MM.1S (cell line): Measurements from ENCODE around the gene ADCY2.

Experiments used
- DNase-seq: peaks from one replicate; pipeline ENCODE4 v3.0.0-alpha.2; 2015
- H2AFZ ChIP-seq: fragments of 300-600 bp; sonication (generic); 2 replicates; pipeline ENCODE4 v1.6.0; 2016; ENCODE audit warnings: antibody characterized with exemption, low read length
- H3F3A ChIP-seq: fragments of 300-600 bp; sonication (generic); 2 replicates; pipeline ENCODE4 v1.6.1; 2016; ENCODE audit warnings: mild to moderate bottlenecking, antibody characterized with exemption, low read length, moderate library complexity, mixed read lengths; ENCODE audit not compliant: insufficient read depth
- H3K27ac ChIP-seq: fragments of 300-600 bp; sonication (generic); 2 replicates; pipeline ENCODE4 v1.5.1; 2016; ENCODE audit warnings: mild to moderate bottlenecking, low read length
- H3K27me3 ChIP-seq: fragments of 300-600 bp; sonication (generic); replicated peaks from 2 replicates; pipeline ENCODE4 v1.6.0; 2016; ENCODE audit warnings: low read length; ENCODE audit not compliant: insufficient read depth
- H3K36me3 ChIP-seq: fragments of 300-600 bp; sonication (generic); replicated peaks from 2 replicates; pipeline ENCODE4 v1.6.1; 2016; ENCODE audit warnings: mild to moderate bottlenecking, low read length, mixed read lengths; ENCODE audit not compliant: insufficient read depth
- H3K4me1 ChIP-seq: fragments of 300-600 bp; sonication (generic); 2 replicates; pipeline ENCODE4 v1.6.1; 2016; ENCODE audit warnings: low read length, mixed read lengths
- H3K4me2 ChIP-seq: fragments of 300-600 bp; sonication (generic); 2 replicates; pipeline ENCODE4 v1.6.0; 2016; ENCODE audit warnings: low read depth, low read length
- H3K4me3 ChIP-seq: fragments of 300-600 bp; sonication (generic); 2 replicates; pipeline ENCODE4 v1.5.1; 2016; ENCODE audit warnings: low read length, mixed read lengths
- H3K79me2 ChIP-seq: fragments of 300-600 bp; sonication (generic); 2 replicates; pipeline ENCODE4 v1.6.1; 2016; ENCODE audit warnings: mixed run types, low read length, mixed read lengths
- H3K9ac ChIP-seq: fragments of 300-600 bp; sonication (generic); 2 replicates; pipeline ENCODE4 v1.6.1; 2016; ENCODE audit warnings: low read length, mixed read lengths
- H3K9me2 ChIP-seq: fragments of 300-600 bp; sonication (generic); replicated peaks from 2 replicates; pipeline ENCODE4 v1.6.1; 2016; ENCODE audit warnings: mild to moderate bottlenecking, low read length, mixed read lengths; ENCODE audit not compliant: insufficient read depth
- H3K9me3 ChIP-seq: fragments of 300-600 bp; sonication (generic); replicated peaks from 2 replicates; pipeline ENCODE4 v1.6.1; 2016; ENCODE audit warnings: mild to moderate bottlenecking, low read length, mixed read lengths; ENCODE audit not compliant: insufficient read depth
- H4K20me1 ChIP-seq: fragments of 300-600 bp; sonication (generic); 2 replicates; pipeline ENCODE4 v1.6.1; 2016; ENCODE audit warnings: mild to moderate bottlenecking, low read length, moderate library complexity, mixed read lengths; ENCODE audit not compliant: insufficient read depth
- EZH2 ChIP-seq: fragments of 300-600 bp; sonication (generic); optimal IDR thresholded peaks from 2 replicates; pipeline ENCODE3; 2017; ENCODE audit warnings: low read depth, mild to moderate bottlenecking, antibody characterized with exemption, low read length, mixed read lengths
- EZH2phosphoT487 ChIP-seq: fragments of 300-600 bp; sonication (generic); IDR thresholded peaks from 2 replicates; pipeline ENCODE4 v1.6.1; 2018; ENCODE audit warnings: antibody characterized with exemption, low read length
- TF ChIP-seq, protein P1 (sequence below): fragments of 300-600 bp; sonication (generic); IDR thresholded peaks from 2 replicates; pipeline ENCODE4 v1.5.1; 2016; ENCODE audit warnings: antibody characterized with exemption, low read length, mixed read lengths

Gene ADCY2

DNA sequence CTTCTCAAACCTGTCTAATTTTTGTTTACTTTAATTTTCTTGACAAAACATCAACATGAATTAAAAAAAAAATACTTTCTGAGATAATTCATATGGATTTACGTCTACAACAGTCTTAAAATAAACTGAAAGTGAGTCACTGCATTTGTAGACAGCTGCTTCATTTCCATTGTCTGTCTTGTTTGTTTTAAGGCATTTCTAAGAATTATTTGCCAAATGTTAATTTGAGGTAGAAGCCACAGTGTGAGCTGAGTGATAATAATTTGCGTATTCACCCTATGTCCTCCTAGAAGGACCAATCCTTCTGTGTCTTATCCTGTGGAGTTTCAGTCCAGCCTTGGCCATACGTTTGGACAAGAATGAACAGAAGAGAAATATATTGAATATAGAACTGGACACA, 280.5 kb downstream of the ADCY2 start:
- Histone ChIP-seq H3K4me1 (no peaks in the 10 kb centered on the region), H2AFZ (no peak overlapping the region), H3K9me3 (no peaks in the 10 kb centered on the region), H3K4me2 (no peak overlapping the region), H3K79me2 (no peaks in the 10 kb centered on the region), H3K9me2 (no peaks in the 10 kb centered on the region), H3K27me3 (no peaks in the 10 kb centered on the region), H3K27ac (no peak overlapping the region), H4K20me1 (no peaks in the 10 kb centered on the region), H3K4me3 (no peak overlapping the region), H3K9ac (no peak overlapping the region), H3K36me3 (no peaks in the 10 kb centered on the region), H3F3A (no peaks in the 10 kb centered on the region)
- DNase-seq, result no peak
- TF ChIP-seq EZH2phosphoT487 (no peak), EZH2 (no peak)
- TF ChIP-seq, protein P1, sequence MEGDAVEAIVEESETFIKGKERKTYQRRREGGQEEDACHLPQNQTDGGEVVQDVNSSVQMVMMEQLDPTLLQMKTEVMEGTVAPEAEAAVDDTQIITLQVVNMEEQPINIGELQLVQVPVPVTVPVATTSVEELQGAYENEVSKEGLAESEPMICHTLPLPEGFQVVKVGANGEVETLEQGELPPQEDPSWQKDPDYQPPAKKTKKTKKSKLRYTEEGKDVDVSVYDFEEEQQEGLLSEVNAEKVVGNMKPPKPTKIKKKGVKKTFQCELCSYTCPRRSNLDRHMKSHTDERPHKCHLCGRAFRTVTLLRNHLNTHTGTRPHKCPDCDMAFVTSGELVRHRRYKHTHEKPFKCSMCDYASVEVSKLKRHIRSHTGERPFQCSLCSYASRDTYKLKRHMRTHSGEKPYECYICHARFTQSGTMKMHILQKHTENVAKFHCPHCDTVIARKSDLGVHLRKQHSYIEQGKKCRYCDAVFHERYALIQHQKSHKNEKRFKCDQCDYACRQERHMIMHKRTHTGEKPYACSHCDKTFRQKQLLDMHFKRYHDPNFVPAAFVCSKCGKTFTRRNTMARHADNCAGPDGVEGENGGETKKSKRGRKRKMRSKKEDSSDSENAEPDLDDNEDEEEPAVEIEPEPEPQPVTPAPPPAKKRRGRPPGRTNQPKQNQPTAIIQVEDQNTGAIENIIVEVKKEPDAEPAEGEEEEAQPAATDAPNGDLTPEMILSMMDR, result no peak

DNA sequence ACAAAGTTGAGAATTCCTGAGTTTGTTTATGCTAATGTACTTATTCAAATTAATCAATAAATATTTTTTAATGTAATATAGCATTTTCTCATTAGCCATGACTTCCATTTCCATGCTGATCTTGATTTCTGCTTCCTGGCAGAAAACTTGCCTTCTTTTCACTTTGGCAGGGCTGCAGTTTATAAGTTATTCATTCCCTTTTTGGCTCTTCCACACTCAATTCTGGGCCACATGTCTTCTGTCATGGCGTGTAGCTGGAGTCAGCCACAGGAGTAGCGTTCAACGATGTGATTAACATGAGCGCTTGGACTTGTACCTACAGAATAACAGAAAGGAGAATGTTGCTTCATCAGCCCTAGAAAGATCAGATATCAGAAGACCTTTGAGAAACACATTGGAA, 282.1 kb downstream of the ADCY2 start:
- no peak overlapping the region for H3K4me3 ChIP-seq
- H3K4me1 ChIP-seq, result no peaks in the 10 kb centered on the region
- TF ChIP-seq, protein P1, result no peak
- no peak for TF ChIP-seq EZH2phosphoT487
- TF ChIP-seq EZH2, result no peak
- H2AFZ ChIP-seq, result no peak overlapping the region
- no peaks in the 10 kb centered on the region for H3F3A ChIP-seq
- no peak overlapping the region for H3K27ac ChIP-seq
- H3K36me3 ChIP-seq, result no peaks in the 10 kb centered on the region
- no peaks in the 10 kb centered on the region for H4K20me1 ChIP-seq
- H3K9me3 ChIP-seq, result no peaks in the 10 kb centered on the region
- H3K27me3 ChIP-seq, result no peaks in the 10 kb centered on the region
- no peaks in the 10 kb centered on the region for H3K79me2 ChIP-seq
- H3K4me2 ChIP-seq, result no peak overlapping the region
- DNase-seq, result no peak
- no peaks in the 10 kb centered on the region for H3K9me2 ChIP-seq
- H3K9ac ChIP-seq, result no peak overlapping the region

DNA sequence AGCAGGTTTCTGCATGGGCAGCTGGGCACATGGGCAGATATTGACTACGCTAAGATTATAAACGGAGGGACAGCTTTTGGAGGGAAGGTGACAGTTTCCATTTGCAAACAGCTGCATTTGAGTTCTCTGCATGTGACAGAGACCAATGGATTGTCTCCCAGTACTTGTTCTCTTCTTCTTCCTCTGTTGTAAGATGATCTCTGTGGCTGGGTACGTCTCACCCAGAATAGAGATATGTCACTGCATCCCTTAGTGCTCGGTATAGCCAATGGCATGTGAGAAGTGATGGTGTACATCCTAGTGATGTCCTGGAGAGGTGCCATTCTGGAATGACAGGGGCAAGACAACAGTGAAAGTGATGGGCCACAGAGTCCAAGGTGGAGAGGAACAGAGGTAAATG, 283.7 kb downstream of the ADCY2 start:
- Histone ChIP-seq H3K79me2 (no peaks in the 10 kb centered on the region), H3K9me2 (no peaks in the 10 kb centered on the region), H3K4me1 (no peaks in the 10 kb centered on the region), H3K4me3 (no peak overlapping the region), H3K9ac (no peak overlapping the region), H4K20me1 (no peaks in the 10 kb centered on the region), H3K36me3 (no peaks in the 10 kb centered on the region), H2AFZ (no peak overlapping the region), H3K4me2 (no peak overlapping the region), H3K9me3 (no peaks in the 10 kb centered on the region), H3K27me3 (no peaks in the 10 kb centered on the region), H3F3A (no peaks in the 10 kb centered on the region), H3K27ac (no peak overlapping the region)
- no peak for DNase-seq
- TF ChIP-seq EZH2 (no peak), EZH2phosphoT487 (no peak)
- TF ChIP-seq, protein P1, result no peak
